Epithelial cell of esophagus (primary cell): ENCODE measurements around the gene UROC1.

Experiments used
- DNase-seq: peaks from one replicate; pipeline ENCODE4 v3.0.0; 2010; ENCODE audit warnings: low read depth
- H3K4me3 ChIP-seq: 2 replicates; pipeline ENCODE4 v1.5.1; 2011; ENCODE audit warnings: mild to moderate bottlenecking, low read length, control low read depth
- TF ChIP-seq, protein P1 (sequence below): IDR thresholded peaks from 2 replicates; pipeline ENCODE4 v1.5.1; 2011; ENCODE audit warnings: low read depth, mild to moderate bottlenecking, low read length, control low read depth, inconsistent platforms; ENCODE audit not compliant: insufficient read depth; ENCODE audit errors: missing control alignments

The UROC1 gene

DNA sequence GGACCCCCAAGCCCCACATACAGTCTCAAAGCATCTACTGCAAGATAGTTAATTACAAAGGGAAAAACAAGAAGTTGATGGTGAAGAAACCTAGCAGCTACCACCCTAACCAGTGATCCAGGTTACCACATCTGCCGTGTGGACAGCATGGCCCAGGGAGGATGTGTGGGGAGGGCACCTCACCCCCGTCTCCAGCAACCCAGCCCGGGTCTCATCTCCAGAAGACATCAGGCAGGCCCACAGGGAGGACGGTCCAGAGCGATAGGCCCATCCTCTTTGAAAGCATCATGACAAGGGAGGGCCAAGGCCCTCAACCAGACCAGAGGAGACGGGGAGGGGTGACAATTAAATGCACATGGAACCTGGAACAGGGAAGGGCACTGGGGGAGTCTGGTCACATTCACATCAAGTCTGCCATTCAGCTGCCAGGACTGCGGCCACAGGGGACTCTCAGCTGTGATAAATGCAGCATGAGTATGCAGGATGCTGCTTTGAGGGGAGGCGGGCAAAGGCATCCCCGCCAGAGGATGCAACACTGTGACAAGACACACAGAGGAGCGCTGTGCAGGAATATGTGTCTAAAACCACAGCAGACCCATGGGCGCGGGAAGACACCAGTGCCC, 60.7 kb downstream of the UROC1 start:
- TF ChIP-seq, protein P1, sequence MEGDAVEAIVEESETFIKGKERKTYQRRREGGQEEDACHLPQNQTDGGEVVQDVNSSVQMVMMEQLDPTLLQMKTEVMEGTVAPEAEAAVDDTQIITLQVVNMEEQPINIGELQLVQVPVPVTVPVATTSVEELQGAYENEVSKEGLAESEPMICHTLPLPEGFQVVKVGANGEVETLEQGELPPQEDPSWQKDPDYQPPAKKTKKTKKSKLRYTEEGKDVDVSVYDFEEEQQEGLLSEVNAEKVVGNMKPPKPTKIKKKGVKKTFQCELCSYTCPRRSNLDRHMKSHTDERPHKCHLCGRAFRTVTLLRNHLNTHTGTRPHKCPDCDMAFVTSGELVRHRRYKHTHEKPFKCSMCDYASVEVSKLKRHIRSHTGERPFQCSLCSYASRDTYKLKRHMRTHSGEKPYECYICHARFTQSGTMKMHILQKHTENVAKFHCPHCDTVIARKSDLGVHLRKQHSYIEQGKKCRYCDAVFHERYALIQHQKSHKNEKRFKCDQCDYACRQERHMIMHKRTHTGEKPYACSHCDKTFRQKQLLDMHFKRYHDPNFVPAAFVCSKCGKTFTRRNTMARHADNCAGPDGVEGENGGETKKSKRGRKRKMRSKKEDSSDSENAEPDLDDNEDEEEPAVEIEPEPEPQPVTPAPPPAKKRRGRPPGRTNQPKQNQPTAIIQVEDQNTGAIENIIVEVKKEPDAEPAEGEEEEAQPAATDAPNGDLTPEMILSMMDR = no peak
- DNase-seq = no peak
- H3K4me3 ChIP-seq = no peak overlapping the region

DNA sequence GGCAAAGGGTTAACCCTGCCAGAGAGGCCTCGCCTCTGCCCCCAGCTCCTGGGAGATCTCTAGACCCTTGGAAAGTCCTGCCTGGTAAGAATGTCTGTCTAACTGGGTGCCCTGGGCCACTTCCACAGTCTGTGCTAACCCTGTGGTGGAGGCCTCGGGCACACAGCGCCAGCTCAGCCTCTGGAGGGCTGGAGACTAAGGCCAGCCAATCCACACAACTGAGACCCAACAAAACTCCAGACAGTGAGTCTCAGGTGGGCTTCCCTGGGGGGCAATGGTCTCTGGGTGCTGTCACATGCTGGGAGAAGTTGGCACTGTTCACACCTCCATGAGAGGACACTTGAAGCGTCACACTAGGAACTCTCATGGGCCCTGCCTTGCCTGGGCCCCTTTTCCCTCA, 61.4 kb downstream of the UROC1 start:
- no peak for DNase-seq
- no peak overlapping the region for H3K4me3 ChIP-seq
- TF ChIP-seq, protein P1 = no peak

DNA sequence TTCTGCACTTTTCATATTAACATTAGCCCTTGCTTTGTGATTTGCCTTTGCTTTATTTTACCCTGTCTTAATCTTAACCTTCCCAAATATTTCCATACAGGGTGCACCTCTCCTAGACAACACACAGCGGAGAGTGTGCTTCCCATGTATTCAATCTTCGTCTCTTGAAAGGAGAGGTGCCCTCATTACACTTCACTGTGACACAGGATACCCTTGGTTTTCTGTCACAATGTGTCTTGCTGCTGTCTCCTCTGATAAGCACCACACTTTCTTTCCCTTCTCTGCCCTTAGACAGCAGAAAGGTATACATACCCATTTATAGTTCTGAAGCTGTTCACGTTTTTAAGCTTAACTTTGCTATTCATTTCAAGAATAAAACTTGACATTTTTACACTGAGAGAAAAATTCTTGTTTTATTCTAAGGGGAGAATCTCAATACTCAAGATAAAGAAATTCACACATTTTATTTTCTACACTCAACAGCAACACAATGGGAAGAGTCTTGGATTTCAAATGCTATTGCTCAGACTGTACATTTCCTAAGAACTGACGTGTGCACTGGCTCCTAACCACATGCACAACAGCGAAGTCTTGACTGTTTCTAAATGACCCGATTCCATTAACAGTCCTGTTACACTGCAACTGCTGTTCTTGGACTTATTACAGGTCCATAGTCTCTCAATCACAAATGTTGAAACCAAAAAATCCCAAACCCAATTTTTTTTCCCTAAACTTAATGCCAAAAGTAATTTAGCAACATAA, 63.0 kb downstream of the UROC1 start:
- TF ChIP-seq, protein P1 = no peak
- H3K4me3 ChIP-seq = no peak overlapping the region
- no peak for DNase-seq

- TF ChIP-seq, protein P1 = no peak
- H3K4me3 ChIP-seq = no peak overlapping the region
- no peak for DNase-seq
Measured at GRCh38 chr3:126454025-126454424, 63.5 kb downstream of the UROC1 start.

- TF ChIP-seq, protein P1 = no peak
- DNase-seq = no peak
- no peak overlapping the region for H3K4me3 ChIP-seq
Measured at GRCh38 chr3:126452213-126452612, 65.4 kb downstream of the UROC1 start.

GRCh38 chr3:126451511-126451910, 66.1 kb downstream of the UROC1 start:
- H3K4me3 ChIP-seq = no peak overlapping the region
- TF ChIP-seq, protein P1 = no peak
- no peak for DNase-seq
